ENCODE data around the gene HSPBAP1. TPM values are rescaled to one million over a fixed set of nuclear protein-coding genes. Genes with fewer than 3 reads are reported as not detected.
"Not testable (repeated sequence)": the region's sequence is repeated elsewhere in the genome, so short reads cannot be mapped to it uniquely, and the experiment has no call there.

The HSPBAP1 gene
- total RNA-seq, 6 experiments from 2014 or later: 2.4 to 4.0 (median 3.3) TPM

- Histone ChIP-seq H3K4me3 (no peak overlapping the region), H3K36me3 (peaks cover 0 to 4% (median 2%) of the 10 kb centered on the region in 4 donors), H3K27me3 (no peaks in the 10 kb centered on the region), H3K4me1 (no peaks in the 10 kb centered on the region), H3K9me3 (no peaks in the 10 kb centered on the region), H3K27ac (no peak overlapping the region)
- WGBS (ENCODE audit: insufficient coverage, low coverage, low lambda C conversion rate, missing lambda C conversion rate): 89% methylated on average over 4 of the region's 4 CpGs
- peak in 1 of 4 donors; percentile 50 for ATAC-seq
- DNase-seq: no peak
- intact Hi-C loops (cut with DNase I): no loop called here
- no peak for TF ChIP-seq POLR2A (IDR thresholded peaks at IDR 0.05)
- TF ChIP-seq, protein P1, sequence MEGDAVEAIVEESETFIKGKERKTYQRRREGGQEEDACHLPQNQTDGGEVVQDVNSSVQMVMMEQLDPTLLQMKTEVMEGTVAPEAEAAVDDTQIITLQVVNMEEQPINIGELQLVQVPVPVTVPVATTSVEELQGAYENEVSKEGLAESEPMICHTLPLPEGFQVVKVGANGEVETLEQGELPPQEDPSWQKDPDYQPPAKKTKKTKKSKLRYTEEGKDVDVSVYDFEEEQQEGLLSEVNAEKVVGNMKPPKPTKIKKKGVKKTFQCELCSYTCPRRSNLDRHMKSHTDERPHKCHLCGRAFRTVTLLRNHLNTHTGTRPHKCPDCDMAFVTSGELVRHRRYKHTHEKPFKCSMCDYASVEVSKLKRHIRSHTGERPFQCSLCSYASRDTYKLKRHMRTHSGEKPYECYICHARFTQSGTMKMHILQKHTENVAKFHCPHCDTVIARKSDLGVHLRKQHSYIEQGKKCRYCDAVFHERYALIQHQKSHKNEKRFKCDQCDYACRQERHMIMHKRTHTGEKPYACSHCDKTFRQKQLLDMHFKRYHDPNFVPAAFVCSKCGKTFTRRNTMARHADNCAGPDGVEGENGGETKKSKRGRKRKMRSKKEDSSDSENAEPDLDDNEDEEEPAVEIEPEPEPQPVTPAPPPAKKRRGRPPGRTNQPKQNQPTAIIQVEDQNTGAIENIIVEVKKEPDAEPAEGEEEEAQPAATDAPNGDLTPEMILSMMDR (IDR thresholded peaks at IDR 0.05): no peak
These were observed 48.1 kb downstream of the HSPBAP1 start for GRCh38 chr3:122745369-122746021.

DNA sequence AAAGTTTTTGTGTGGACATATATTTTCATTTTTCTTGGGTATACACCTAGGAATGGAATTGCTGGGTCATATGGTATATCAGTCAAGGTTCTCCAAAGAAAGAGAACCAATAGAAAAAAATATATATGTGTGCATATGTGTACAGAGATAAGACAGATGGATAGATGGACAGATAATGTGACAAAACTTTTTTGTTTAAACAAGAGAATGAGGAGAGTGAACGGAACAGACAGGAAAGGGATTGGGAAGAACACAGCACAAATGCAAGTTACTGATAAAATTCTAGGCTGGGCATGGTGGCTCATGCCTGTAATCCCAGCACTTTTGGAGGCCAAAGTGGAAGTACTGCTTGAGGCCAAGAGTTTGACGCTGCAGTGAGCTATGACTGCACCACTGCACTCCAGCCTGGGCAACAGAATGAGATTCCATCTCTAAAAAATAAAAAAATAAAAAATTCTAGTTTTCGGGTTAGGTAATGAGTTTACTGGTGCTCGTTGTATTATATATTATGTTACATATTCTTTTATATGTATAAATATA, 50.0 kb downstream of the HSPBAP1 start:
- Histone ChIP-seq H3K36me3 (peaks cover 0 to 4% (median 2%) of the 10 kb centered on the region in 4 donors), H3K9me3 (no peaks in the 10 kb centered on the region), H3K27ac (no peak overlapping the region), H3K27me3 (no peaks in the 10 kb centered on the region), H3K4me1 (no peaks in the 10 kb centered on the region), H3K4me3 (no peak overlapping the region)
- intact Hi-C loops (cut with DNase I): no loop called here
- 89% methylated on average over 4 of the region's 4 CpGs for WGBS (ENCODE audit: insufficient coverage, low coverage, low lambda C conversion rate, missing lambda C conversion rate)
- ATAC-seq: no peak
- TF ChIP-seq POLR2A (IDR thresholded peaks at IDR 0.05): no peak
- TF ChIP-seq, protein P1 (IDR thresholded peaks at IDR 0.05): no peak
- DNase-seq: no peak

- Histone ChIP-seq H3K9me3 (no peaks in the 10 kb centered on the region), H3K27ac (no peak overlapping the region), H3K36me3 (peaks cover 0 to 4% (median 2%) of the 10 kb centered on the region in 4 donors), H3K4me3 (no peak overlapping the region), H3K4me1 (no peaks in the 10 kb centered on the region), H3K27me3 (no peaks in the 10 kb centered on the region)
- ATAC-seq (no peak), DNase-seq (no peak)
- intact Hi-C loops (cut with DNase I): no loop called here
- no peak for TF ChIP-seq POLR2A (IDR thresholded peaks at IDR 0.05)
- TF ChIP-seq, protein P1 (IDR thresholded peaks at IDR 0.05): no peak
These were observed 51.4 kb downstream of the HSPBAP1 start for GRCh38 chr3:122742234-122742633.

- 80% methylated on average over 3 of the region's 3 CpGs for WGBS (ENCODE audit: insufficient coverage, low coverage, low lambda C conversion rate, missing lambda C conversion rate)
- DNase-seq (no peak), ATAC-seq (no peak)
These were observed 54.5 kb downstream of the HSPBAP1 start for GRCh38 chr3:122739172-122739571.

GRCh38 chr3:122732682-122733525, 60.7 kb downstream of the HSPBAP1 start:
- H3K4me1 ChIP-seq; H3K27ac ChIP-seq; H3K4me3 ChIP-seq; H3K9me3 ChIP-seq; DNase-seq; intact Hi-C loops (cut with DNase I); H3K27me3 ChIP-seq; ATAC-seq: not testable (repeated sequence)
- 98% methylated on average over 11 of the region's 22 CpGs for WGBS (ENCODE audit: insufficient coverage, low coverage, low lambda C conversion rate, missing lambda C conversion rate)
- H3K36me3 ChIP-seq: peaks cover 0 to 12% (median 0%) of the 10 kb centered on the region in 4 donors

More at GRCh38 chr3:122739172-122739571, 54.5 kb downstream of the HSPBAP1 start:
- intact Hi-C loops (cut with DNase I): no loop called here
- peaks cover 0 to 4% (median 2%) of the 10 kb centered on the region in 4 donors for H3K36me3 ChIP-seq
- H3K27me3 ChIP-seq: no peaks in the 10 kb centered on the region
- no peak overlapping the region for H3K27ac ChIP-seq
- H3K4me1 ChIP-seq: no peaks in the 10 kb centered on the region
- no peaks in the 10 kb centered on the region for H3K9me3 ChIP-seq
- no peak overlapping the region for H3K4me3 ChIP-seq
- TF ChIP-seq POLR2A (IDR thresholded peaks at IDR 0.05): no peak
- TF ChIP-seq, protein P1 (IDR thresholded peaks at IDR 0.05): no peak
